ENCODE results near the gene TUBA1C. TPM values are rescaled to one million over a fixed set of nuclear protein-coding genes. Genes with fewer than 3 reads are reported as not detected.

The TUBA1C gene
- polyA plus RNA-seq, 1 donor (not counting 4 experiments of a cell fraction or from before 2014, with no cell fraction given) = 1,922 TPM

GRCh38 chr12:49287876-49288275, 23.0 kb downstream of the TUBA1C start:
- H3K4me2 ChIP-seq (ENCODE audit: control insufficient read depth, extremely low read depth, insufficient read depth, low read depth, low read length) = no peak overlapping the region
- no peaks in the 10 kb centered on the region for H3K9me3 ChIP-seq (ENCODE audit: control insufficient read depth, low read depth, low read length)
- no peaks in the 10 kb centered on the region for H3K36me3 ChIP-seq (ENCODE audit: control insufficient read depth in 2 of 2, extremely low read depth in 1 of 2, insufficient read depth in 2 of 2, low read length in 2 of 2)
- dilution Hi-C loops (cut with MboI; ENCODE audit: extremely low pct_ligation_motif_present, low sequenced_read_pairs) = no loop called here
- no peaks in the 10 kb centered on the region for H3K79me2 ChIP-seq (ENCODE audit: control insufficient read depth, insufficient read depth, low read length)
- H3K27me3 ChIP-seq (ENCODE audit: control insufficient read depth, extremely low read depth, insufficient read depth, low read length) = no peaks in the 10 kb centered on the region
- no peaks in the 10 kb centered on the region for H4K20me1 ChIP-seq (ENCODE audit: control insufficient read depth, extremely low read depth, insufficient read depth, low read length)
- H3K4me1 ChIP-seq (ENCODE audit: control insufficient read depth, extremely low read depth, insufficient read depth, low read length) = peaks cover 8% of the 10 kb centered on the region
- H2AFZ ChIP-seq (ENCODE audit: control insufficient read depth, low read length) = no peak overlapping the region
- no peaks in the 10 kb centered on the region for H3K9me1 ChIP-seq (ENCODE audit: control insufficient read depth, extremely low read depth, insufficient read depth, low read length)
- H3K27ac ChIP-seq (ENCODE audit: control insufficient read depth, insufficient read depth, low read length) = no peak overlapping the region
- FAIRE-seq (no peak), DNase-seq (ENCODE audit: low read depth, low spot score) (no peak)
- H3K4me3 ChIP-seq (ENCODE audit: control insufficient read depth in 2 of 3, extremely low read depth in 1 of 3, insufficient read depth in 2 of 3, low read depth in 1 of 3, low read length in 3 of 3) = no peak overlapping the region
- H3K9ac ChIP-seq (ENCODE audit: control insufficient read depth, extremely low read depth, insufficient read depth, low read length) = no peak overlapping the region
- TF ChIP-seq EZH2 (IDR thresholded peaks at IDR 0.05; ENCODE audit: low read length) = no peak
- TF ChIP-seq, protein P1, sequence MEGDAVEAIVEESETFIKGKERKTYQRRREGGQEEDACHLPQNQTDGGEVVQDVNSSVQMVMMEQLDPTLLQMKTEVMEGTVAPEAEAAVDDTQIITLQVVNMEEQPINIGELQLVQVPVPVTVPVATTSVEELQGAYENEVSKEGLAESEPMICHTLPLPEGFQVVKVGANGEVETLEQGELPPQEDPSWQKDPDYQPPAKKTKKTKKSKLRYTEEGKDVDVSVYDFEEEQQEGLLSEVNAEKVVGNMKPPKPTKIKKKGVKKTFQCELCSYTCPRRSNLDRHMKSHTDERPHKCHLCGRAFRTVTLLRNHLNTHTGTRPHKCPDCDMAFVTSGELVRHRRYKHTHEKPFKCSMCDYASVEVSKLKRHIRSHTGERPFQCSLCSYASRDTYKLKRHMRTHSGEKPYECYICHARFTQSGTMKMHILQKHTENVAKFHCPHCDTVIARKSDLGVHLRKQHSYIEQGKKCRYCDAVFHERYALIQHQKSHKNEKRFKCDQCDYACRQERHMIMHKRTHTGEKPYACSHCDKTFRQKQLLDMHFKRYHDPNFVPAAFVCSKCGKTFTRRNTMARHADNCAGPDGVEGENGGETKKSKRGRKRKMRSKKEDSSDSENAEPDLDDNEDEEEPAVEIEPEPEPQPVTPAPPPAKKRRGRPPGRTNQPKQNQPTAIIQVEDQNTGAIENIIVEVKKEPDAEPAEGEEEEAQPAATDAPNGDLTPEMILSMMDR (optimal IDR thresholded peaks at IDR 0.05 in 1 of 3, IDR thresholded peaks at IDR 0.05 in 1 of 3, conservative IDR thresholded peaks at IDR 0.05 in 1 of 3; ENCODE audit: extremely low read depth in 1 of 3, insufficient read depth in 2 of 3, low read length in 3 of 3) = no peak

DNA sequence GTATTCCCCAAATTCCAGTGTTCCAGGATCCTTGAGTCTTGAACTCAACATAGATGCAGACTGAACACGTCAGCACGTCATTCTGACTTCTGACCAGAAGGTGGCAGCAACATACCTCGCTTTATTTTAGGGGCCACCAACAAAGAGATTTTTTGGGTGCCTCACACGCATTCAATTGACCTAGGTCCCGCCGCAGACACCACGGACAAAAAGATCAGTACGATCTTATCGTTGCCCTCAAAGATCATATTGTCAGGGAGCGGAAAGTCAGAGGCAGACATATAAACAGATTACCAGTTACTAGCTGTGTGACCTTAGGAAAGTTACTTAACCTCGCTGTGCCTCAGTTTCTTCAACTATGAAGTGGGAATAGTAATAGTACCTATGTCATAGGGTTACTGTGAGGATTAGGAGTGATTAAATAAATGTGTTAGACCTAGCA, 23.6 kb downstream of the TUBA1C start:
- no peak overlapping the region for H3K9ac ChIP-seq (ENCODE audit: control insufficient read depth, extremely low read depth, insufficient read depth, low read length)
- H3K4me2 ChIP-seq (ENCODE audit: control insufficient read depth, extremely low read depth, insufficient read depth, low read depth, low read length) = no peak overlapping the region
- FAIRE-seq (peak; percentile 97), DNase-seq (ENCODE audit: low read depth, low spot score) (no peak)
- H3K27me3 ChIP-seq (ENCODE audit: control insufficient read depth, extremely low read depth, insufficient read depth, low read length) = no peaks in the 10 kb centered on the region
- no peaks in the 10 kb centered on the region for H3K79me2 ChIP-seq (ENCODE audit: control insufficient read depth, insufficient read depth, low read length)
- no peak overlapping the region for H3K4me3 ChIP-seq (ENCODE audit: control insufficient read depth in 2 of 3, extremely low read depth in 1 of 3, insufficient read depth in 2 of 3, low read depth in 1 of 3, low read length in 3 of 3)
- no peaks in the 10 kb centered on the region for H3K36me3 ChIP-seq (ENCODE audit: control insufficient read depth in 2 of 2, extremely low read depth in 1 of 2, insufficient read depth in 2 of 2, low read length in 2 of 2)
- no peak overlapping the region for H3K27ac ChIP-seq (ENCODE audit: control insufficient read depth, insufficient read depth, low read length)
- dilution Hi-C loops (cut with MboI; ENCODE audit: extremely low pct_ligation_motif_present, low sequenced_read_pairs) = no loop called here
- no peaks in the 10 kb centered on the region for H3K9me3 ChIP-seq (ENCODE audit: control insufficient read depth, low read depth, low read length)
- no peak overlapping the region for H2AFZ ChIP-seq (ENCODE audit: control insufficient read depth, low read length)
- peaks cover 12% of the 10 kb centered on the region for H3K4me1 ChIP-seq (ENCODE audit: control insufficient read depth, extremely low read depth, insufficient read depth, low read length)
- H3K9me1 ChIP-seq (ENCODE audit: control insufficient read depth, extremely low read depth, insufficient read depth, low read length) = no peaks in the 10 kb centered on the region
- TF ChIP-seq, protein P1 (optimal IDR thresholded peaks at IDR 0.05 in 1 of 3, IDR thresholded peaks at IDR 0.05 in 1 of 3, conservative IDR thresholded peaks at IDR 0.05 in 1 of 3; ENCODE audit: extremely low read depth in 1 of 3, insufficient read depth in 2 of 3, low read length in 3 of 3) = peak; percentile 73 to 95 (median 82)
- TF ChIP-seq EZH2 (IDR thresholded peaks at IDR 0.05; ENCODE audit: low read length) = no peak
- H4K20me1 ChIP-seq (ENCODE audit: control insufficient read depth, extremely low read depth, insufficient read depth, low read length) = no peaks in the 10 kb centered on the region
